HCT116 (cell line): ENCODE results near the gene FOXK1.

Experiments
- ZFX ChIP-seq: fragments of 450-650 bp; IDR thresholded peaks from 2 replicates; pipeline ENCODE4 v1.6.1; 2017
- TF ChIP-seq, protein P1 (sequence below): IDR thresholded peaks from 2 replicates; pipeline ENCODE4 v1.6.1; 2012

DNA sequence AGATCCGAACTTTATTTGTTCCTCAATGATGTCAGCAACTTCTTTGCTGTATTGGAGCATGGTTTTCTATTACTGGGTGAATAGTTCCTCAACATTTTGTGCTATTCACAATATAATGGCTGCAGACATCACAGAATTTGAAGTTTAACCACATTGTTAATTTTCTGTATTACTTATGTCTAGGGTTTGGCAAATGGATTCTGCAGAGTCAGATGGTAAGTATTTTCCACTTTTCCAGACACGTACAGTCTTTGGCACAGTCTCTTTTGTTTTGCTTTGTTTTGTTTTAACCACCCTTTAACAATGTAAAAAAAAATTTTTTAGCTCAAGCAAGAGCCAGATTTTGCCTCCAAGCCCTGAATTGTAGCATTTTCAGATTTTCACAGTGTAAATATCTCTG is 36.8 kb upstream of the FOXK1 start:
- no peak for TF ChIP-seq ZFX
- TF ChIP-seq, protein P1, sequence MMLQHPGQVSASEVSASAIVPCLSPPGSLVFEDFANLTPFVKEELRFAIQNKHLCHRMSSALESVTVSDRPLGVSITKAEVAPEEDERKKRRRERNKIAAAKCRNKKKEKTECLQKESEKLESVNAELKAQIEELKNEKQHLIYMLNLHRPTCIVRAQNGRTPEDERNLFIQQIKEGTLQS, result no peak
